Coronary artery (tissue), 2 donors: ENCODE data around the gene BIRC5.

ENCODE experiments used
- DNase-seq: peaks from one replicate; pipeline ENCODE4 v3.0.0-alpha.2; 2017; ENCODE audit warnings: low spot score
- H3K27ac ChIP-seq, 2 donors: fragments of 200-600 bp; sonication (generic); one replicate each; pipeline ENCODE4 v1.5.1; 2016 to 2019
- H3K4me3 ChIP-seq: fragments of 200-600 bp; sonication (generic); 2 replicates; pipeline ENCODE4 v1.5.1; 2016; ENCODE audit warnings: mild to moderate bottlenecking, moderate library complexity
- TF ChIP-seq, protein P1 (sequence below): fragments of 200-600 bp; sonication (generic); IDR thresholded peaks from one replicate; pipeline ENCODE4 v1.5.1; 2019; ENCODE audit warnings: antibody characterized with exemption

The BIRC5 gene

DNA sequence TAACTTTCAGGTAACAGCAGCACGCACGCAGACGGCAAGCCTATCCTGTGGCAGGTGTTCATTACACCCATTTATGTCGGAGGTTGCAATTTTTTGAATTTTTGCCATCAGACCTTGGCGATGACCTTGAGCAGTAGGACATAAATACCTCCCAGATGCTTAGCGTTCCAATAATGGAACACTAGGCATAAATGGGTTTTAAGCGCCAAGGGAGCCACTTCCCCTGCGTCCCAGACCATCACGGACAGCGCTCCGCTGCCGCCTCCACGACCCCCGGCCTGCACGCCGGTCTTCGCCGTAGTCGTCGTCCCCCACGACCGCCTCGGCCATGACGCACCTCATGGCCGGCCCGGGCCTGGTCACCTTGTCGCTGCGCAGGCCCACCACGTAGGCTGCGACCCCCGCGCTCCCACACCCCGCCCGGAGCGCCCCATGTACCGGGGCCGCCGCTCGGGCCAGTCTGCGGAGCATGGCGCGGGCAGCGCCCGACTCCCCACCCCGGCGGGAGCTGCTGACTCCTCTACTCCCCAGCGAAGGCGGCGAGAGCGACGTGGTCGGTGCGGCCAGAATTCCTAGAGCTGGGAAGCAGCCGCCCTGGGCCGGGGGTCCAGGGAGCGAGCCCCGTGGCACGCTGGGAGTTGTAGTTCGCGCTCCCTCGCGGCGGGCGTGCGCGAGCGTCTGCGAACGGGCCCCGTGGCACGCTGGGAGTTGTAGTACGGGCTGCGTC is 40.1 kb downstream of the BIRC5 start:
- H3K27ac ChIP-seq, result peak overlapping the region; percentile 74 to 90
- peak; percentile 83 for DNase-seq
- TF ChIP-seq, protein P1, sequence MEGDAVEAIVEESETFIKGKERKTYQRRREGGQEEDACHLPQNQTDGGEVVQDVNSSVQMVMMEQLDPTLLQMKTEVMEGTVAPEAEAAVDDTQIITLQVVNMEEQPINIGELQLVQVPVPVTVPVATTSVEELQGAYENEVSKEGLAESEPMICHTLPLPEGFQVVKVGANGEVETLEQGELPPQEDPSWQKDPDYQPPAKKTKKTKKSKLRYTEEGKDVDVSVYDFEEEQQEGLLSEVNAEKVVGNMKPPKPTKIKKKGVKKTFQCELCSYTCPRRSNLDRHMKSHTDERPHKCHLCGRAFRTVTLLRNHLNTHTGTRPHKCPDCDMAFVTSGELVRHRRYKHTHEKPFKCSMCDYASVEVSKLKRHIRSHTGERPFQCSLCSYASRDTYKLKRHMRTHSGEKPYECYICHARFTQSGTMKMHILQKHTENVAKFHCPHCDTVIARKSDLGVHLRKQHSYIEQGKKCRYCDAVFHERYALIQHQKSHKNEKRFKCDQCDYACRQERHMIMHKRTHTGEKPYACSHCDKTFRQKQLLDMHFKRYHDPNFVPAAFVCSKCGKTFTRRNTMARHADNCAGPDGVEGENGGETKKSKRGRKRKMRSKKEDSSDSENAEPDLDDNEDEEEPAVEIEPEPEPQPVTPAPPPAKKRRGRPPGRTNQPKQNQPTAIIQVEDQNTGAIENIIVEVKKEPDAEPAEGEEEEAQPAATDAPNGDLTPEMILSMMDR, result no peak

DNA sequence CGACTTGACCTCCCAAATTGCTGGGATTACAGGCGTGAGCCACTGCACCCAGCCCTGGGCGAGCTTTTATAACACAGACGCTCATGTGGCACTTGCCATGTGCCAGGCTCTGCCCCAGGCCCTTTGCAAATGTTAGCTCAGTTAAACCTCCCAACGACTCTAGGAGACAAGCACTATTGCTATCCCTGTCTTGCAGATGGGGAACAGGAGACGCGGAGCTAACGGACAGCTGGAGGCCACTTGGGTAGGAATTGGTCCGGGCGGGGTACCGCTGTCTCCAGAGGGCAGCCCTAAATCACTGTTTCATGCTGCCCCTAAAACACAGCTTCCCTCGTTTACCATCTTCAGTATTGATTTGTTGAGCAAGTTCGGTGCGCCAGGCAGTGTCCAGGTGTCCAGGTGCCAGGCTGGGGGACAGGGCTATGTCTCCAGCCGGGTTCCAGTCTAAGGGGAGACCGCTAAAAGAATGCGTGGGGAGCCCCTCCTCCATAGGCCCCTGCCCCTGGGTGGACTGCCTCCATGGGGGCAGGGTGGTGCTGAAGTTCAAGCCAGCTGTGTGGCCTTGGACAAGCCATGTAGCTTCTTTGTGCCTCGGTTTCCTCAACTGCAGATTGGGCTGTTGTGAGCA is 41.1 kb downstream of the BIRC5 start:
- DNase-seq, result no peak
- TF ChIP-seq, protein P1, result no peak
- H3K27ac ChIP-seq, result no peak overlapping the region
- H3K4me3 ChIP-seq, result no peak overlapping the region

More for the DNA sequence above, 40.1 kb downstream of the BIRC5 start:
- peak overlapping the region; percentile 98 for H3K4me3 ChIP-seq

DNA sequence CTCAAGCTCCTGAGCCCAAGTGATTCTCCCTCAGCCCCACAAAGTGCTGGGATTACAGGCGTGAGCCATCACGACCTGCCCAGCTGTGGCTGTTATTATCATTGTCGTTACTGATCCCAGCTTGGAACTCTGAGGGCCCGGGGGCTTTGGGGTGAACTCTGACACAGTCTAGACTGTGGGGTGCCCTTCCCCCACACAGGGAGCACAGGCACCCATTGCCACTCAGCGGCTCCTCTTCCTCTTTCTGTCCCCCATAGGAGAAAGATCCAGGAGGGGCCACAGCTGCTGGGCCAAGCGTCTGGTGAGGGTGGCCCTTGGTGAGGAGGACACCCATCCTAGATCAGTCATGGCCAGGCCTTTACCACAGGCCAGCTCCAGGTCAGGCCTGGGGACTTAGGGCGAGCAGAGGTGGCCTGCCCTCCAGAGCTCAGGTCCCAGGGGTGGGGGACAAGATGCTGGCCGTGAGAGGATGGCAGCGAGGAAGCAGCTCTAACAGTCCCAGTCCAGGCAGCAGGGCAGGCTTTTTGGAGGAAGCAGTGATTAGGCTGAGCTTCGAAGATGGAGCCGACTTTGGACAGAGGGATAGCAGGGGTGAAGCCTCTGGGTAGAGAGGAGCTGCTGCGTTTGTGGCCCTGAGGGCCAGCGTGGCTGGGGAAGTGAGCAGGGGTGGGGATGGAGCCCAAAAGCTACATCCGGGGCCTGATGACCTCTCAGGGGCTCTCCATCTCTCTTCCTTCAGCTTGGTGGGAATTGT is 42.1 kb downstream of the BIRC5 start:
- H3K27ac ChIP-seq, result no peak overlapping the region

DNA sequence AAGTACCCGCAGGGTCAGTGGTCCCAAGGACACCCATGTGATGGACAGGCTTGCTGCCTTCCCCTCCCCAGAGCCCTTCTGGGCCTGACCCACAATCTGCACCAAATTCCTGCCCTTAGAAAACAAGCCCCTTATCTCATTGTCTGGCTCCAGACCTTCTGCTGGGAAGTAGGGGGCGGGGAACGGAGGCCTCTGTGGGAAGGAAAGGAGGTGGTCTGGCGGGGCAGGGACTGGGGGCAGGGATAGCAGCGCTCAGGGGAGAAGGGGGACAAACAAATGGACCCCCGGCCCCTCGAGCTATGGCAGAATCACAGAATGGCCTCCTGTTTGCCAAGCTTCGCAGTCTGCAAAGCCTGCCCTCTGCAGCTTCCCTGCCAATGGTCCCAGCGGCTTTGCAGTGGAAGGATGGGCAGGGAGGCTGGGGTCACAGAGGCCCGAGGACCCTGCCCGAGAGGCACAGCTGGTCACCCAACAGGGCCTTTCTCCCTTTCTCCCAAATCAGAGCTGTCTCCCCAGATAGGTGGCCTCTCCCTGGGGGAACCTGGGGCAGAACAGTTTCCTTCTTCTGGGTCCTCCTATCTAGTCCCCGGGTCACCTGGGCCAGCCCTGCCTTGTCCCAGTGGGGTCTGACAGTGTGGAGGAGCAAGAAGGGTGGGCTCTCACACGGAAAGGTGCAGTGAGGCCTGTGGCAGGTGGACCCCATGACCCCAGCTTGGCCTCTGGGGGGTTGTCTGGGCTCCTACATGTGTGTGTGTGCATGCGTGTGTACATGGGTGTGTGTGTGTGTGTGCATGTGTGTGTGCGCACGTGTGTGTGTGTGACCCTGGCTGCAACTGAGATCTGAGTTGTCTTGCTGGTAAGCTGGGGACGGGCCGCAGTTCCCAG is 42.9 kb downstream of the BIRC5 start:
- DNase-seq, result no peak
- Histone ChIP-seq H3K4me3 (no peak overlapping the region), H3K27ac (no peak overlapping the region)
- TF ChIP-seq, protein P1, result no peak

More for the DNA sequence above, 42.1 kb downstream of the BIRC5 start:
- DNase-seq, result no peak
- no peak overlapping the region for H3K4me3 ChIP-seq
- TF ChIP-seq, protein P1, result no peak

DNA sequence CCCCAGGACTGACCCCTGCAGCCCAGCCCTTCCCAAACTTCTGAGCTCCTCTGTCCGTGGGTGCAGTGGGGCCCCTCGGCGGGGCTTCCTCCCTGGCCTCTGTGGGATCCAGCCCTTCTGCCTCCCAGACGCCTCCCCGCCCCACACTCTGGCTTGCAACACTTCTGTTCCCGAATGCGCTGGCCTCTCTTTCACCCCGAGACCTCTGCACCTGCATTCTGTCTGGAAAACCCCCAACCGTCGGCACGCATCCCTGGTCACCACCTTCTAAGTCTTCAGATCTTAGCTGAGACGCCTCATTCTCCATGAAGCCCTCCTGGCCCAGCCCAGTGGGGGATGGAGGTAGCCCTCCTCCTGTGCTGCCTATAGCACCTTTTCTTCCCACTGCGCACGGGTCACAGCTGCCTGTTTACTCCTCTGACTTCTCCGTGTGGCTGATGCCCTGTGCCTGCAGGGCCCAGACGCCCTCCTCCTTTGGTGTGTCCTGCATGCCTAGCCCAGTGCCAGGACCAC is 43.8 kb downstream of the BIRC5 start:
- TF ChIP-seq, protein P1, result no peak
- H3K4me3 ChIP-seq, result no peak overlapping the region
- DNase-seq, result no peak
- H3K27ac ChIP-seq, result peak overlapping the region in 1 of 2 donors; percentile 20
